OCI-LY1 (cell line): ENCODE data around the gene TRABD2B.

Source experiments
- CTCF ChIP-seq: fragments of 200-600 bp; sonication (generic), shearing (Covaris generic); IDR thresholded peaks from 2 replicates; pipeline ENCODE4 v1.5.1; 2017; ENCODE audit warnings: mild to moderate bottlenecking, antibody characterized with exemption, low read length, moderate library complexity, mixed read lengths
- EZH2 ChIP-seq: fragments of 200-600 bp; sonication (generic), shearing (Covaris generic); IDR thresholded peaks from 2 replicates; pipeline ENCODE4 v1.8.0; 2017; ENCODE audit warnings: borderline replicate concordance, mixed run types, mild to moderate bottlenecking, antibody characterized with exemption, low read length, moderate library complexity, mixed read lengths

GRCh38 chr1:47774986-47775834, 222.0 kb downstream of the TRABD2B start:
- TF ChIP-seq CTCF (no peak), EZH2 (no peak)
